NB4 (cell line): ENCODE data around the gene KCTD13.
"Not testable (repeated sequence)": the region's sequence is repeated elsewhere in the genome, so short reads cannot be mapped to it uniquely, and the experiment has no call there.

Experiments
- DNase-seq: peaks from one replicate; pipeline ENCODE4 v3.0.0; 2010; ENCODE audit warnings: low read depth
- H3K4me3 ChIP-seq: one replicate; pipeline ENCODE4 v1.5.1; 2011; ENCODE audit warnings: mild to moderate bottlenecking, low read depth, low read length, moderate library complexity
- MYC ChIP-seq: IDR thresholded peaks from 2 replicates; pipeline ENCODE4 v1.6.1; 2011; ENCODE audit warnings: low read depth, low read length
- POLR2A ChIP-seq: IDR thresholded peaks from 2 replicates; pipeline ENCODE4 v1.6.1; 2011; ENCODE audit warnings: mild to moderate bottlenecking; ENCODE audit not compliant: insufficient read length; ENCODE audit errors: extremely low read depth
- TF ChIP-seq, protein P1 (sequence below): IDR thresholded peaks from one replicate; pipeline ENCODE4 v1.5.1; 2012; ENCODE audit warnings: low read depth, low read length
- TF ChIP-seq, protein P2 (sequence below): IDR thresholded peaks from 2 replicates; pipeline ENCODE4 v1.6.1; 2011; ENCODE audit warnings: low read depth, low read length

KCTD13 gene

DNA sequence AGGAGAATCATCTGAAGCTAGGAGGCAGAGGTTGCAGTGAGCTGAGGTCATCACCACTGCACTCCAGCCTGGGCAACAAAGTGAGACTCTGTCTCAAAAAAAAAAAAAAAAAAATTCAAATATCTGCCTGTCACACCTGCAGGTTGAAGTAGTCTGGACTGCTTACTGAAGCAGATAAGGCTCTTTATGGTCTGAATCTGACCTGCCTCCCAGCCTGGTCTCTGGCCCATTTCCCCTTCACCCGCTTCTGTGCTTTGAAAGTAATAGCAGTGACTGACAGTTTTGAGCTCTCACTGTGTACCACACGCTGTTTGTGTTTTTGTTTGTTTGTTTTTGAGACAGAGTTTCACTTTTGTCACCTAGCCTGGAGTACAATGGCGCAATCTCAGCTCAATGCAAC lies 32.5 kb downstream of the KCTD13 start:
- TF ChIP-seq POLR2A, result no peak
- TF ChIP-seq MYC, result no peak
- TF ChIP-seq, protein P1, sequence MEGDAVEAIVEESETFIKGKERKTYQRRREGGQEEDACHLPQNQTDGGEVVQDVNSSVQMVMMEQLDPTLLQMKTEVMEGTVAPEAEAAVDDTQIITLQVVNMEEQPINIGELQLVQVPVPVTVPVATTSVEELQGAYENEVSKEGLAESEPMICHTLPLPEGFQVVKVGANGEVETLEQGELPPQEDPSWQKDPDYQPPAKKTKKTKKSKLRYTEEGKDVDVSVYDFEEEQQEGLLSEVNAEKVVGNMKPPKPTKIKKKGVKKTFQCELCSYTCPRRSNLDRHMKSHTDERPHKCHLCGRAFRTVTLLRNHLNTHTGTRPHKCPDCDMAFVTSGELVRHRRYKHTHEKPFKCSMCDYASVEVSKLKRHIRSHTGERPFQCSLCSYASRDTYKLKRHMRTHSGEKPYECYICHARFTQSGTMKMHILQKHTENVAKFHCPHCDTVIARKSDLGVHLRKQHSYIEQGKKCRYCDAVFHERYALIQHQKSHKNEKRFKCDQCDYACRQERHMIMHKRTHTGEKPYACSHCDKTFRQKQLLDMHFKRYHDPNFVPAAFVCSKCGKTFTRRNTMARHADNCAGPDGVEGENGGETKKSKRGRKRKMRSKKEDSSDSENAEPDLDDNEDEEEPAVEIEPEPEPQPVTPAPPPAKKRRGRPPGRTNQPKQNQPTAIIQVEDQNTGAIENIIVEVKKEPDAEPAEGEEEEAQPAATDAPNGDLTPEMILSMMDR, result no peak
- TF ChIP-seq, protein P2, sequence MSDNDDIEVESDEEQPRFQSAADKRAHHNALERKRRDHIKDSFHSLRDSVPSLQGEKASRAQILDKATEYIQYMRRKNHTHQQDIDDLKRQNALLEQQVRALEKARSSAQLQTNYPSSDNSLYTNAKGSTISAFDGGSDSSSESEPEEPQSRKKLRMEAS, result no peak
- DNase-seq, result no peak
- no peak overlapping the region for H3K4me3 ChIP-seq

DNA sequence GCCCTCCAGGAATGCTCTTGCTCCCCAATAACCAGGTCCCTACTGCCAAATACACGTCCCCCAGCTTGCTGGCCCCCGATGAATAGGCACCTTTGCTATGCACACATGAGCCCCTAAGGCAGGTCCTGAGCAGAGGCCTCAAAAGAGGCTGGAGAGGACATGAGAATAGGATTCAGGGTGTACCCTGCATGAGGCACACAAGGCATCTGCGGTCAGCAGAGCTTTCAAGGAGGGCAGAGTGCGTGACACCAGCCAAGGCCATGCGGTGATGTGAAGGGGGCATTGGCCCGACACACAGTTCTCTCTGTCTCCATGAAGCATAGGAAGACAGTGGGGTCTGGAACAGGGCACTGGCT lies 33.6 kb downstream of the KCTD13 start:
- no peak for DNase-seq
- TF ChIP-seq MYC (no peak), POLR2A (no peak)
- TF ChIP-seq, protein P1, result no peak
- TF ChIP-seq, protein P2, result no peak
- H3K4me3 ChIP-seq, result no peak overlapping the region

DNA sequence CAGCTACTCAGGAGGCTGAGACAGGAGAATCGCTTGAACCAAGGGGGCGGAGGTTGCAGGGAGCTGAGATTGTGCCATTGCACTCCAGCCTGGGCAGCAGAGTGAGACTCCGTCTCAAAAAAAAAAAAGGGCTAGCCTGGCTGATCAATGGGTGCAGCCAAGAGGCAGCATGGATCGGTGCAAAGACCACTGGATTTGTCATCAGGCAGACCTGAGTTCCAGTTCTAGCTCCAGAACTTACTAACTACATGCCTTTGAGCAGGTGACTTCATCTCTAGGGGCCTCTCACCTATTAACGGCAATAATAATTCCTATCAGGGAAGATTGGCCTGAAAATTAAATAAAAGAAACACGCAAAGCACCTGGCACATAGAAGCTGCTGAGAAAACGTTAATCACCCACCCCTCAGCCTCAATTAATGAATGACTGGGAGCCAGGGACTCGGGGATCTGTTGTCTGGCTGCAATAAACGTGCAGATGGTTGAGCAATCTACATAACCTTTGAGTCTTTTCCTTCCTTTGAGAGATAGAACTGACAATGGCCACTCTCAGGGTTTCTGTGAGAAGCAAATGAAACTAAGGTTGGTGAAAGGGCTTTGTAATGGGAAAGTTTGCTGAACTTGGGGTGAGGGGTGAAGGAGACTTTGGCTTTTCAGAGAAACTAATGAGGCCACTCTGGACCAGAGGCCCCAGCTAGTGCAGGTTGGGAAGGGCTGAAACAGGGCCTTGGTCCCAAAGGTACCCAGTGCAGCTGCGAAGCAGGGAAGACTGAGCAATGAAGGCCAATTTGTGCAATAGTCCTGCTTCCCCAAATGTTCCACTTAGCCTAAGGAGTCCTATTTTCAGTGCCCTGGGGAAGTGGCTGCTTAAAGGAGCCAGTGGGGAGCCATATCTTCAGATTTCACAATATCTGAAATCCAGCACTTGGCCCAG lies 34.2 kb downstream of the KCTD13 start:
- H3K4me3 ChIP-seq, result no peak overlapping the region
- TF ChIP-seq MYC, result no peak
- TF ChIP-seq, protein P2, result no peak
- TF ChIP-seq POLR2A, result no peak
- TF ChIP-seq, protein P1, result no peak
- peak; percentile 69 for DNase-seq

DNA sequence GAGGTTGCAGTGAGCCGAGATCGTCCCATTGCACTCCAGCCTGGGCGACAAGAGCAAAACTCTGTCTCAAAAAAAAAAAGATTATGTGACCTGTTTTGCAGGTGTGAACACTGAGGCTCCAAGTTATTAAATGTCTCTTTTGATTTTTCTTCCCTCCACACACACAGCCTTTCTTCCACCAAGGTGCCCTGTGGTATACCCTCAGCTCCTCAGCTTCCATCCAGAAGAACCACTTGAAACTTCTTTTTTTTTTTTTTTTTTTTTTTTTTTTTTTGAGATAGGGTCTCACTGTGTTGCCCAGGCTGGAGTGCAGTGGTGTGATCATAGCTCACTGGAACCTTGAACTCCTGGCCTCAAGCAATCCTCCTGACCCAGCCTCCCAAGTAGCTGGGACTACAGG lies 36.7 kb downstream of the KCTD13 start:
- not testable (repeated sequence) for H3K4me3 ChIP-seq

DNA sequence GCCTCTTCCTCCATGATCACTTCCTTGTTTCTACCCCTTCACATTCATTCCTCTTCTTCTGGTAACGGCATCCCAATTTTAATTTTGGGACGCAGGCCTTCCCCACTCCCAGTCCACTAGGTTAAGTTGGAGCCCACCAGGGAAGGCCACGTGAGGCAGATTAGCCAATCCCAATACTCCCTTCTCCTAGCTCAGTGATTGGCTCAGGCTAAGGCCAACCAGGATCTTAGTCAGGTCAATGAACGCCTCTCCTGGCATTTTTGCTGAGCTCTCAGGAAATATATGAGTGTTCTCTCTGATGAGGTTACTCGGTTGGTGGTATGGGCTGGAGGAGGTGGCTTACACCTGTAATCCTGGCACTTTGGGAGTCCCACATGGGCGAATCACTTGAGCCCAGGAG lies 42.0 kb downstream of the KCTD13 start:
- no peak overlapping the region for H3K4me3 ChIP-seq
- no peak for DNase-seq
- TF ChIP-seq POLR2A (no peak), MYC (no peak)
- TF ChIP-seq, protein P1, result no peak
- TF ChIP-seq, protein P2, result no peak

More for the DNA sequence above, 36.7 kb downstream of the KCTD13 start:
- DNase-seq, result not testable (repeated sequence)

DNA sequence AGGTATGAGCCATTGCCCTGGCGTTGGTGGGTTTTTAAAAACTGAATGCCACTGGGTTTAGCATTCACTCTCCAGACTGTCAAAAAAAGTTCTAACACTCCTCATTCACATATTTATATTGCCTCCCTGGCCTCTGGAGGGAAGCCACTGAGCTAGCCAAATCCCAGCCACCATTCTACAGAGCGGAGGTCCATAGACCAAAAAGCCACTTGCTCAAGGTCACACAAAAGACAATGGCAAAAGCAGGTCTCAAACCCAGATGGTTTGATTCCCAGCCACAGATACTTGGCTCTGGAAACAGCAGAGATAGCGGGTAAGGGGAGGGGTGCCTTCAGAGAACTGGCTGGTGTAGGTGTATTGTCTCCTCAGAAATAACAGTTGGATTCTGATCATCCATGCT lies 45.0 kb downstream of the KCTD13 start:
- TF ChIP-seq, protein P1, result no peak
- TF ChIP-seq MYC (no peak), POLR2A (no peak)
- TF ChIP-seq, protein P2, result no peak
- DNase-seq, result no peak
- no peak overlapping the region for H3K4me3 ChIP-seq
